ENCODE data around the gene DOCK1.

The DOCK1 gene

GRCh38 chr10:127386606-127387327 is 481.5 kb downstream of the DOCK1 start:
- Histone ChIP-seq H3K79me2 (no peaks in the 10 kb centered on the region), H3K9me3 (ENCODE audit: control insufficient read depth, low read length) (no peaks in the 10 kb centered on the region), H3K4me3 (ENCODE audit: low read depth, low read length) (no peak overlapping the region), H3K36me3 (ENCODE audit: control insufficient read depth, insufficient read depth, low read length) (no peaks in the 10 kb centered on the region), H2AFZ (no peak overlapping the region), H3K4me1 (no peaks in the 10 kb centered on the region), H3K27me3 (ENCODE audit: control insufficient read depth, insufficient read depth, low read length) (no peaks in the 10 kb centered on the region), H3K27ac (no peak overlapping the region), H3K9ac (no peak overlapping the region), H3K4me2 (ENCODE audit: low read length) (no peak overlapping the region)
- TF ChIP-seq CTCF (IDR thresholded peaks at IDR 0.05) = no peak

GRCh38 chr10:127391875-127392274 is 486.6 kb downstream of the DOCK1 start:
- H3K4me2 ChIP-seq (ENCODE audit: low read length) = no peak overlapping the region

GRCh38 chr10:127392351-127393235 is 487.4 kb downstream of the DOCK1 start:
- Histone ChIP-seq H3K27me3 (ENCODE audit: control insufficient read depth, insufficient read depth, low read length) (no peaks in the 10 kb centered on the region), H3K27ac (no peak overlapping the region), H3K4me1 (no peaks in the 10 kb centered on the region), H3K4me2 (ENCODE audit: low read length) (no peak overlapping the region), H2AFZ (no peak overlapping the region), H3K9ac (no peak overlapping the region), H3K79me2 (no peaks in the 10 kb centered on the region), H3K4me3 (ENCODE audit: low read depth, low read length) (no peak overlapping the region), H3K9me3 (ENCODE audit: control insufficient read depth, low read length) (no peaks in the 10 kb centered on the region), H3K36me3 (ENCODE audit: control insufficient read depth, insufficient read depth, low read length) (no peaks in the 10 kb centered on the region)
- no peak for TF ChIP-seq CTCF (IDR thresholded peaks at IDR 0.05)

More at GRCh38 chr10:127391875-127392274, 486.6 kb downstream of the DOCK1 start:
- Histone ChIP-seq H2AFZ (no peak overlapping the region), H3K79me2 (no peaks in the 10 kb centered on the region), H3K4me3 (ENCODE audit: low read depth, low read length) (no peak overlapping the region), H3K9me3 (ENCODE audit: control insufficient read depth, low read length) (no peaks in the 10 kb centered on the region), H3K9ac (no peak overlapping the region), H3K27me3 (ENCODE audit: control insufficient read depth, insufficient read depth, low read length) (no peaks in the 10 kb centered on the region), H3K4me1 (no peaks in the 10 kb centered on the region), H3K36me3 (ENCODE audit: control insufficient read depth, insufficient read depth, low read length) (no peaks in the 10 kb centered on the region), H3K27ac (no peak overlapping the region)
- no peak for TF ChIP-seq CTCF (IDR thresholded peaks at IDR 0.05)

- Histone ChIP-seq H3K4me3 (ENCODE audit: low read depth, low read length) (no peak overlapping the region), H3K36me3 (ENCODE audit: control insufficient read depth, insufficient read depth, low read length) (no peaks in the 10 kb centered on the region), H3K27ac (no peak overlapping the region), H3K4me1 (no peaks in the 10 kb centered on the region), H3K4me2 (ENCODE audit: low read length) (no peak overlapping the region), H3K27me3 (ENCODE audit: control insufficient read depth, insufficient read depth, low read length) (no peaks in the 10 kb centered on the region), H2AFZ (no peak overlapping the region), H3K9ac (no peak overlapping the region), H3K9me3 (ENCODE audit: control insufficient read depth, low read length) (no peaks in the 10 kb centered on the region), H3K79me2 (no peaks in the 10 kb centered on the region)
- TF ChIP-seq CTCF (IDR thresholded peaks at IDR 0.05) = no peak
Measured at GRCh38 chr10:127398140-127398970, 493.1 kb downstream of the DOCK1 start.

Data from parathyroid adenoma (tissue), 2 donors.